GM18519 (cell line): ENCODE data around the gene TGFBI.

Source experiments
- ATAC-seq: cut with Tn5 transposase; IDR thresholded peaks from one replicate; pipeline ENCODE4 v1.9.1; 2021; ENCODE audit warnings: mild to moderate bottlenecking, moderate library complexity; ENCODE audit not compliant: unreplicated experiment, low FRiP score

The TGFBI gene

GRCh38 chr5:136061630-136062365 lies 33.0 kb downstream of the TGFBI start:
- ATAC-seq = no peak

GRCh38 chr5:136062366-136063274 lies 33.8 kb downstream of the TGFBI start:
- ATAC-seq = no peak

DNA sequence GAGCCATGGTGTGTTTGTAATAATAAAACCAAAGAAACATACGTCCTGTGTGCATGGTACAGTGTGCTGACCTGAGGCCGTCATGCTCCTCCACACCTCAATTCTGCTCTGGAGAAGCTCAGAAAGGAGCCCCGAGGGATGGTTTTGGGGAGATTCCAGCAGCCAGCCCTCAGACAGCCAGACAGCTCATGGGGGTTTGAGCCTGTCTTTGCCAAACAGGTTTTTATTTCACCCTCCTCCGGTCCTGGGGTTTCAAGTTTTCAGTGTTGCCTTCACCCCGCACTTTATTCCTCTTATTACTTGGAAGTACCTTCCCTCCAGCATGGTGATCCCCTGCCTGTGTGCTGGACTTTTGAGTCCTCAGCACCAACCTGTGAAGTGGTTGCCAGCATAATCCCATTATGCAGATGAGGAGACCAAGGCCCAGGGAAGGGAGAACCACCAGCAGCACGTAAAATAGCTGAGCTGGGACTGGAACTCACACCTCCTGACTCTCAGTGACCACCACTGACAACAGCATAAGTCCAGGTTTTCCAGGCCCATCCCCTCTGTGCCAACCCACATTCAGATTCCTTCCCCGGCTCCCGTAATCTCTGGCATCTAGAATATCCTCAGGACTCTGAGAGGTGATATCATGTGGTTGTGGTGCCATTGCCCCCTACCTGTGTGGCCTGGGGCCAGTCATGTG lies 35.1 kb downstream of the TGFBI start:
- no peak for ATAC-seq

GRCh38 chr5:136064510-136064909 lies 35.7 kb downstream of the TGFBI start:
- no peak for ATAC-seq

DNA sequence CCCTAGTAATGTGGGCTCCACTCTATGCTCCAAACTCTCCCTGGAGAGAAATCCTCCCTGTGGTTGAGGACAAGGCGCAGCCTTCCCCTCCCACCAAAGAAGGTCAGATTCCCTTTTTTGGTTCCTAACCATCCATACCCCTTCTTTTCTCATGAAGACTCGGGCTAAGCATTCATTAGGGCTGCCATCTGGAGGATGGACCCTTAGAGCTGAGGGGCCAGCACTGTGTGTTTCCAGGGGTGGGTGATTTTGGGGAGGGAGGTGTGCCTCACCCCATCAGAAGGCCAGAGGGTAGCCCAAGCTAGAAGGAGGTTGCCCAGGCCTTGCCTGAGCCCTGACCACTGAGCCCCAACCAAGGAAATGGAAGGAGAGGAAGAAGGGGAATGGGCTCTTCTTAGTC lies 36.8 kb downstream of the TGFBI start:
- no peak for ATAC-seq

GRCh38 chr5:136066661-136067271 lies 38.0 kb downstream of the TGFBI start:
- ATAC-seq = no peak

- no peak for ATAC-seq
Observed at GRCh38 chr5:136067422-136067821, 38.6 kb downstream of the TGFBI start.

DNA sequence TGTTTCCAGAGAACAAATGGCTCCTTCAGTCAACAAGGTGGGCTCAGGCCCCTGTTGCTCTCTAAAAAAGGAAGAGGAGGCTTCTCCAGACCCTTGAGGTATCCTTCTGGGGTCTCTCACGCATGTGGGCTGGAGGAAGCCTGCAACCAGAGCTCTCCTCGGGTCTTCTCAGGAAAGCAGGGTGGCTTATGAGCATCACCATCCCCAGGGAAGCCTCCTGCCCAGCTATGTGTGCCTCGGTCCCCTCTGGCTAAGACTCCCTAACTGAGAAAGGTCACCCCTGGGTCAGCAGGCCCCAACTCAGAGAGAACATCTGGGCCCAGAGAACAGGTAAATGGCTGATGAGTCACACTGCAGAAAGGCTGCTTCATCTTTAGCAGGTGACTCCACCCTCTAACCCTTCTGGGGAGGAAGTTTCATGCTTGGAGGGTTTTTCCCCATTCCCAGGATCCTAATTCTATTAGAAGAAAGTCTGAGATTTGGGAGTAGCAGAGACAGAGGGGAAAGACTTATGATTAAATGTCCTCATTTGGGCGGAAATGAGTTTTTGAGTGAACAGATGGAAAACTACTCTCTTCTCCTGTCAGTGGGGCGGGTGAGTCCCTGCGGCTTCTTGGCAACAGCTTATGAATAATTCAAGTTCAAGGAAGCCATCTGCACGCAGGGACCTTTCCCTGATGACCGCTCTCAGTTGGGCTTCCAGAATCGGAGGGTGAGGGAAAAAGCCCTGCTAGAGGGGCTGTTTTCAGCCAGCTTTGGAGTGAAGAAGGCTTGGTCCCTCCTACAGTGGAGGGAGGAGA lies 41.9 kb downstream of the TGFBI start:
- no peak for ATAC-seq

DNA sequence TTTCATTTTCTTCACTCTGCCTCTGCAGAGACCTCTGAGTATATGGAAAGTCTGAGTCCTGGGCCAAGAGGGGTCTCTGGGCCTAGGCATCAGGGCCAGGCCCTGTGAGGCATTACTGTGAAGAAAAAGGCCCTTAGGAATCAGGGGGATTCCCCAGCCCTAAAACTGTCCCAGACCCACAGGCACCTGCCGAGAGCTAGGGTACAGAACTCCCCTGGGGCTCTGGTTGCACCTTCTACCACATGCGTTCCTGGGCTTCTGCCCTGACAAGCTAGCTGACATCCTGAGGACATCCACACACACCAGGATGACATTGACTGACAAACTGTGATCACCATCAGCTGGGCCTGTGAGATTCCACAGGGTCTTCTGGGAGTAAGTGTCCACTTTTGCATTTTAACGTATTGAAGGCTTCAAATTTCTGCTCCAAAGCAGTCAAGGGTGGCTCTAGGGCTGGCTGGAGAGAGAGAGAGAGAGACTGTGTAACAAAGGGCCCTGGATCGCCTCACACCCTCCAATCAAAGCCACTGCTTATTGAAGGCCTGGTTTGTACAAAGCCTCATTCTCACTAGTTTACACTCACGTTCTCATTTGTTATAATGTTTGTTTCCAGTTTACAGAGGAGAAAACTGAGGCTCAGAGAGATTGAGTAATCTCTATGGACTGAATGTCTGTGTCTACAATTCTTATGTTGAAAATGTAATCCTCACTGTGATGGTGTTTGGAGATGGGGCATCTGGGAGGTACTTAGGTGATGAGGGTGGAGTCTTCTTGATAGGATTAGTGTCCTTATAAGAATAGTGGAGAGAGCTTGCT lies 45.1 kb downstream of the TGFBI start:
- ATAC-seq = no peak

DNA sequence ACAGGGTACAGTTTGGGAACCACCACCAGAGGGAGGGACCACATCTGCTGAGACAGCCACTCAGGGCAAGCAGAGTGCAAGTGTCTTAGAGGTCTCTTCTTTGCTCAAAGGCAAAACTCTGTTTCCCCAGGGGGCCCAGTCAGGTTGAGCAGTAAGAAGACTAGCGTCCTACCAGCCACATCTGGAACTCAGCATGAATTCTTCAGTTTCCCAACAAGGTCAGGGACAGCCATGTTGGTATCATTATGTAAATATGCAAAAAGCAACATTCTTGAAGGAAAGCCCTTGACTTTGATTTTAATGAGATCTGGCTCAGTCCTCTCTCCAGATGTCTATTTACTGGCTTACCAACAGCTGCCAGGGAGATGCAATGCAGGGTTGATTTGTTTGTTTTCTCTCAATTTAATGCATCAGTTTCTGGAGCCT lies 46.7 kb downstream of the TGFBI start:
- no peak for ATAC-seq

GRCh38 chr5:136076067-136076466 lies 47.3 kb downstream of the TGFBI start:
- ATAC-seq = no peak

GRCh38 chr5:136076881-136077445 lies 48.2 kb downstream of the TGFBI start:
- ATAC-seq = no peak

DNA sequence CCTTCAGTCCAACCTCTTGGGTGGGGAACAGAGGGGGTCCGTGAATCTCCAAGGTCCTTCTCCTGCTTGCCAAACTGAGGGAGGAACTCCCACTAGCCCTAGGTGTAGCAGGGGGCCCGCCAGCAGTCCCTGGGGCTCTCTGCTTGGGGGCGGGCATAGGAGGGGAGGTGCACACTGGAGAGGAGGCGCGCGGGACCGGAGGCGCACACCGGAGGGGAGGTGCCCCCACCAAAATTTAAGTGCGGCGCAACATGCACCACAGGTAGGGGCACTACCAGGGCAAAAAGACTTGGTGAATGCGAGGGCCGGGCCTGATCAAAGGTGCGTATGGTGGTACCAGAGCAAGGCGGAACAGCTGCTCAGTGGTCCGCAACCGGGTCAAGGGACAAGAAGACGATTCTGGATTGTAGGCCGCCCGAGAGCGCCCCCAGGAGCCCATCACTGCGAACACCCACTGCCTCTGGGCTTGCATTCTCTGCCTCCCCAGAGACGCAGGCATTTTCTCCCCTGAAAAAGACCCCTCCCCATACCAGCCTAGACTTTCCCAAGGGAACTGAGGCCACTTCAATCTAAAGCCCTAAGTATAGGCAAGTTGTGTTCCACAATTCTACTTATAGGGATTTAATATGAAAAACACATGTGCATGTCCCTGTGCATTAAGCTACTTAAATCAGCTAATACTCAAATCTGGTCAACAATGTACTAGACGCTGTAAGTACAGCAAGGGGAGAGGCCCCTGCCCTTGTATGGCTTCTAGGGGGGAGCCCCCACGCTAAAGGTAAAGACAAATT lies 50.6 kb downstream of the TGFBI start:
- no peak for ATAC-seq

DNA sequence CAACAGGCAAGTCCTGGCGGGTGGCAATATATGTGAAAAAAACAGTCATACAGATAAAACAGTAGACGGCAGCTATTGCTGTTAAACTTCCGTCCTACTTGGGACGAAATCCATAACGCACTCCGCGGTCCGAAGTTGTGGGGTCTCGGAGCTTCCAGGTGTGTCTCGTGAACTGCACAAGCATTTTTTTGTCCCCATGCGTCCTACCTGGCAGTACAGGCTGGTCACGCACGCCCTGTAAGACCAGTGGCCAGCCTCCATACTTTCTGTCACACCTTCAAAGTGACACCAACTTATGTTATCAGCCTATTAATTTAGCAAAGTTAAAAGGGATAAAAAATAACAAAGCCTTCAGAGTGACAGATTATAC lies 51.3 kb downstream of the TGFBI start:
- no peak for ATAC-seq

GRCh38 chr5:136080483-136081216 lies 51.9 kb downstream of the TGFBI start:
- ATAC-seq = peak; percentile 80

GRCh38 chr5:136081217-136081591 lies 52.4 kb downstream of the TGFBI start:
- ATAC-seq = no peak

DNA sequence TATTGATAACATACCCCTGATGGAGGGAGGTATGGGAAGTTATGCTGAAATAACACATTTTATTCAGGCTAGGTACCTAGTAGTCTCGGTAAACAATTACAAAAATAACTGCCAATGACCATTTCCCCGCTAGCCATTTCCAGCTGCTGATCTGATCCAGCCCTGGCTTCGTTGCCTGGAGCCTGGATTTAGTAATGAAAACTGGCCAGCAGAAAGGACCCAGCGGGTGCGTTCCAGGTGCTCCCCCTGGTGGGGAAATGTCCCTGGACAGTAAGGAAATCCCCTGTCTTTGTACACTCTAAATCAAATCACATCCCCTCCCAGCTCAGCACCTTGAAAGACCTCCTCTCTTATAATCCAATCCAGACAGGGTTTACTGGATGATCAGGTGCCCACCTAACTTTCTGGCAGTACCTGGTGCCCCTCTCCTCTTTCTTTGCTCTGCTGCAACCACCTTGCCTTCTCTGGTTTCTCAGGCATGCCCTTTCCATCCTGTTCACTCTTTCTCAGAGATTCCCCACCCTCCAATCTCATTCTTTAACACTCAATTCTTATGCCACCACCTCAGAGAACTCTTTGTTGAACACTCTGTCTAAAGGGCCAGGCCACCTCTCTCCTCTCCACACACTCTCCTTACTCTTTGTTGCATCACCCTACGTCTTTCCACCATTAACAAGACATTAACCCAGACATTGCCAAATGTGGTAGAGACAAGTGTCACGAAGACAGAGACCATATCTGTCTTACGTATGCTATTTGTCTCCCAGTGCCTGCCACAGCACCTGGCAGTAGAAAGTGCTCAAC lies 53.8 kb downstream of the TGFBI start:
- no peak for ATAC-seq
